GM12878 (cell line): ENCODE results near the gene RAMACL. TPM values are rescaled to one million over a fixed set of nuclear protein-coding genes. Genes with fewer than 3 reads are reported as not detected.
A peak's percentile ranks its signal among the peaks of the same experiment; 100 is the strongest.

Experiments
- ATAC-seq: fragments of 200-7000 bp; cut with Tn5 transposase; 3 replicates; pipeline ENCODE4 v1.9.1; 2020; ENCODE audit warnings: mild to moderate bottlenecking, moderate library complexity
- BruUV-seq: library from RNA; stranded (reverse); fragments of 400-500 nt; replicated peaks from 2 replicates; lab custom pipeline; 2021; lab: Mats Ljungman, UMichigan
- CTCF ChIA-PET: fragments of 300-600 bp; sonication (Branson Sonifier 250); formaldehyde crosslinking; extraction: SDS; loops from one replicate; lab custom pipeline; 2021; ENCODE audit warnings: inconsistent platforms; lab: Yijun Ruan, JAX
- POLR2A ChIA-PET: fragments of 350-600 bp; formaldehyde crosslinking; extraction: SDS; loops from one replicate; lab custom pipeline; 2021; ENCODE audit warnings: inconsistent platforms; lab: Charles Lee
- RAD21 ChIA-PET: fragments of 300-600 bp; sonication (Branson Sonifier 250); formaldehyde crosslinking; loops from one replicate; lab custom pipeline; 2023; ENCODE audit warnings: antibody characterized with exemption; ENCODE audit not compliant: unreplicated experiment; lab: Charles Lee
- SMC1A ChIA-PET: fragments of 300-600 bp; sonication (Branson Sonifier 250); formaldehyde crosslinking; loops from one replicate; lab custom pipeline; 2023; ENCODE audit not compliant: unreplicated experiment, uncharacterized antibody; lab: Charles Lee
- DNase-seq: peaks from one replicate; pipeline ENCODE4 v3.0.0-alpha.2; 2011; ENCODE audit warnings: low read depth, low spot score
- FAIRE-seq: peaks from 3 replicates; lab custom pipeline; 2011; peaks lifted over from hg19 to GRCh38; lab: Jason Lieb, UNC
- H2AFZ ChIP-seq: 2 replicates; pipeline ENCODE4 v1.6.0; 2011; ENCODE audit warnings: low read depth, low read length, control low read depth; ENCODE audit not compliant: control insufficient read depth
- H3K27ac ChIP-seq: 2 replicates; pipeline ENCODE4 v1.5.1; 2011; ENCODE audit warnings: control low read depth; ENCODE audit not compliant: control insufficient read depth, insufficient read depth
- H3K27me3 ChIP-seq, 2 experiments: replicated peaks in 1 of 2; 2 replicates each; pipeline versions ENCODE4 v1.6.0 to v1.6.1; 2011; ENCODE audit warnings: low read length in 1 of 2; ENCODE audit not compliant: control insufficient read depth in 2 of 2, insufficient read depth in 2 of 2
- H3K36me3 ChIP-seq, 2 experiments: 2 replicates each; pipeline ENCODE4 v1.5.1; 2011; ENCODE audit warnings: low read length in 1 of 2; ENCODE audit not compliant: control insufficient read depth in 2 of 2, insufficient read depth in 2 of 2
- H3K4me1 ChIP-seq: 2 replicates; pipeline ENCODE4 v1.6.1; 2011; ENCODE audit warnings: mild to moderate bottlenecking, low read length, moderate library complexity, mixed read lengths; ENCODE audit not compliant: control insufficient read depth, insufficient read depth
- H3K4me2 ChIP-seq: 2 replicates; pipeline ENCODE4 v1.6.0; 2011; ENCODE audit warnings: control low read depth; ENCODE audit not compliant: control insufficient read depth, insufficient read depth
- H3K4me3 ChIP-seq: fragments of 200-600 bp; sonication (generic); 2 replicates; pipeline ENCODE4 v1.5.1; 2016
- H3K79me2 ChIP-seq: 2 replicates; pipeline ENCODE4 v1.6.0; 2011; ENCODE audit warnings: low read length; ENCODE audit not compliant: control insufficient read depth, insufficient read depth
- H3K9ac ChIP-seq: 2 replicates; pipeline ENCODE4 v1.8.0; 2011; ENCODE audit warnings: low read length, control low read depth, mixed read lengths; ENCODE audit not compliant: control insufficient read depth, insufficient read depth
- H3K9me3 ChIP-seq: replicated peaks from 3 replicates; pipeline ENCODE4 v1.5.1; 2011; ENCODE audit warnings: mild to moderate bottlenecking, low read length; ENCODE audit not compliant: control insufficient read depth, insufficient read depth
- H4K20me1 ChIP-seq: 2 replicates; pipeline ENCODE4 v1.6.0; 2011; ENCODE audit not compliant: control insufficient read depth, insufficient read depth
- ATF7 ChIP-seq: fragments of 450-650 bp; IDR thresholded peaks from 2 replicates; pipeline ENCODE4 v1.6.1; 2016; ENCODE audit warnings: low read depth, mild to moderate bottlenecking
- BHLHE40 ChIP-seq, 2 experiments: fragments of 450-650 bp in 1 of 2; IDR thresholded peaks; 2 replicates each; pipeline ENCODE4 v1.6.1; 2011 to 2017; ENCODE audit warnings: low read depth in 2 of 2, borderline replicate concordance in 1 of 2, improper control_type of control experiment in 1 of 2, low read length in 1 of 2, mild to moderate bottlenecking in 1 of 2
- BMI1 ChIP-seq: fragments of 450-650 bp; IDR thresholded peaks from 2 replicates; pipeline ENCODE4 v1.6.1; 2016; ENCODE audit warnings: mild to moderate bottlenecking, moderate library complexity, borderline replicate concordance
- NFXL1 ChIP-seq: fragments of 450-650 bp; IDR thresholded peaks from 2 replicates; pipeline ENCODE4 v1.6.1; 2017; ENCODE audit warnings: antibody characterized with exemption, mild to moderate bottlenecking, borderline replicate concordance
- RAD51 ChIP-seq: fragments of 450-650 bp; IDR thresholded peaks from 2 replicates; pipeline ENCODE4 v1.6.1; 2016; ENCODE audit warnings: moderate library complexity, mild to moderate bottlenecking, inconsistent platforms
- RCOR1 ChIP-seq: conservative IDR thresholded peaks from 2 replicates; pipeline ENCODE4 v1.6.1; 2012; ENCODE audit warnings: low read depth, low read length, improper control_type of control experiment
- SPI1 ChIP-seq: IDR thresholded peaks from 2 replicates; pipeline ENCODE4 v1.6.1; 2011; ENCODE audit warnings: low read depth, mild to moderate bottlenecking, low read length, moderate library complexity, borderline replicate concordance; ENCODE audit not compliant: insufficient read depth
- SUZ12 ChIP-seq: fragments of 200-600 bp; sonication (generic); IDR thresholded peaks from one replicate; pipeline ENCODE4 v1.6.1; 2018; ENCODE audit warnings: antibody characterized with exemption, mild to moderate bottlenecking; ENCODE audit not compliant: unreplicated experiment
- YY1 ChIP-seq: IDR thresholded peaks from 2 replicates; pipeline ENCODE4 v1.6.1; 2011; ENCODE audit warnings: low read depth, mild to moderate bottlenecking, low read length
- WGBS: methylation state at CpG from one replicate; pipeline ENCODE4 v1.1.6; 2016; ENCODE audit warnings: low lambda C conversion rate; ENCODE audit not compliant: insufficient replicate concordance, insufficient coverage; ENCODE audit errors: missing lambda C conversion rate; 5-methylcytosine and 5-hydroxymethylcytosine counted together
- in situ Hi-C: fragments of 300-500 bp; cut with MboI; formaldehyde crosslinking; loops from 9 replicates; pipeline ENCODE4 v1.14.3; 2018; ENCODE audit warnings: mixed read lengths
- intact Hi-C: fragments of 100-400 bp; cut with micrococcal nuclease; formaldehyde crosslinking; loops from one replicate; pipeline ENCODE4 v1.14.2; 2022; ENCODE audit not compliant: unreplicated experiment
- polyA plus RNA-seq, 11 experiments: library from polyadenylated mRNA; depleted of rRNA in 4 of 11; unstranded in 6 of 11; stranded (reverse) in 5 of 11; fragments of >200 nt; fragmentation: Nextera tagmentation in 4 of 11; fragmentation: Illumina TruSeq in 1 of 11; extraction: Ambion mirVana in 4 of 11; extraction: Trizol in 1 of 11; gene quantifications; 1 replicate in 1 of 11; 2 replicates in 10 of 11; pipeline versions ENCODE4 v1.2.1 to v1.2.3, GENCODE V29; 2011 to 2016; ENCODE audit warnings: inconsistent platforms in 2 of 11, missing spikeins in 2 of 11, low read depth in 1 of 11
- total RNA-seq, 4 experiments: library from RNA; depleted of rRNA in 3 of 4; stranded (reverse); fragments of >200 nt in 3 of 4; fragmentation: Illumina TruSeq in 1 of 4; extraction: Trizol in 1 of 4; gene quantifications; 2 replicates each; pipeline versions ENCODE4 v1.2.1 to v1.2.3, GENCODE V29; 2013 to 2021
- TF ChIP-seq, protein P1 (sequence below): fragments of 450-650 bp; IDR thresholded peaks from 2 replicates; pipeline ENCODE4 v1.6.1; 2016; ENCODE audit warnings: mild to moderate bottlenecking
- TF ChIP-seq, protein P2 (sequence below): IDR thresholded peaks from 2 replicates; pipeline ENCODE4 v1.6.1; 2012; ENCODE audit warnings: low read length, inconsistent platforms
- TF ChIP-seq, protein P3 (sequence below): IDR thresholded peaks from 2 replicates; pipeline ENCODE4 v1.6.1; 2011; ENCODE audit warnings: low read depth, low read length, improper control_type of control experiment, borderline replicate concordance
- TF ChIP-seq, protein P4 (sequence below): IDR thresholded peaks from 2 replicates; pipeline ENCODE4 v1.6.1; 2012; ENCODE audit warnings: low read depth, low read length, improper control_type of control experiment
- TF ChIP-seq, protein P5 (sequence below): fragments of 450-650 bp; formaldehyde crosslinking; IDR thresholded peaks from 2 replicates; pipeline ENCODE4 v1.4.0; 2022; ENCODE audit warnings: mild to moderate bottlenecking, moderate library complexity

The RAMACL gene
- total and polyA plus RNA-seq, 10 of the 15 experiments (the other 5 are each of a cell fraction or from before 2014, with no cell fraction given), result 0.09 to 1.3 (median 0.31) TPM; not detected in 1

DNA sequence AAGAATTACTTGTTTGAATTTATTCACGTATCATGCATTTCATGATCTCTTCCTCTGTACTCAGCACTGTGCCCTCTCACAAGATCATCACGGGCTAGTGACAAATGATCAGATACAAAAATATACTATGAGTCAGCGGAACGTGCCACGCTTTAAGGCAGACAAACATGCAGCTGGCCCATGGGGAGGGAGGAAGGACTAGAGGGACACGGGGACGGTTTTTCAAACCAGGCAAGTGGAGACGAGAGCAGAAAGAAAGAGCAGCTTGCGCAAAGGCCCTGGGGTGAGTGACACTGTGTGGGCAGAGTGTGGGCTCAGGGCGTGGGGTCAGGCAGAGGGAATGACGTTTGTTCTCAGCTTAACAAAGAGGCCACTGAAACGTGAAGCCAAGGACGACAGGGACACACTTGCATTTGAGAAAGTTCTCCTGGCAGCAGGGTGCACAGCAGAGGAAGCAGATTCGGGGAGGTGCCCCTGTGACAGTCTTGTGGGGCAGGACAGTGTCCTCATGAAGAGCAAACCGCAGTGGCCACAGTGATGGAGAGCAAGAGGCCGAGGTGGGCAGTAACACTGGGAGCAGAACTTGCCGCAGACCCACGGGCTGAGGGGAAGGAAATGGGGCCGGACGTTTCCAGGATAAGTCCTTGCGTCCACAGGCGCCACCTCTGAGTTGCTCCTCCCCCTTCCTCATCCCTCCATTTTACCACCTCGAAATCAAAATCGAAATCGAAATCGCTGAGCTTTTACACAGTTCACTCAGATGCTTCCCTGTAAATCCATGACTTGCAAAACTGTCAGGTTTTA lies 47.5 kb upstream of the RAMACL start:
- POLR2A ChIA-PET, result no interaction called here
- RAD21 ChIA-PET, result no interaction called here
- FAIRE-seq, result no peak
- no peak for DNase-seq
- no peaks in the 10 kb centered on the region for H4K20me1 ChIP-seq
- H3K4me1 ChIP-seq, result peaks cover 7% of the 10 kb centered on the region
- H3K79me2 ChIP-seq, result no peaks in the 10 kb centered on the region
- CTCF ChIA-PET, result no interaction called here
- ATAC-seq, result peak; percentile 34; the same call in 2 of the 3 replicates
- no peak overlapping the region for H3K4me2 ChIP-seq
- no peaks in the 10 kb centered on the region for H3K9me3 ChIP-seq
- peaks cover 0 to 2% of the 10 kb centered on the region in 2 experiments; a peak in 1 of 4 replicates for H3K27me3 ChIP-seq
- no peak overlapping the region for H3K27ac ChIP-seq
- WGBS, result 48% methylated on average over 26 of the region's 26 CpGs
- no peak overlapping the region for H3K9ac ChIP-seq
- in situ Hi-C loops (no loop called here), intact Hi-C loops (no loop called here)
- no TSS peak for BruUV-seq
- TF ChIP-seq BMI1, result no peak
- no peak for TF ChIP-seq RAD51
- TF ChIP-seq RCOR1, result no peak
- TF ChIP-seq ATF7, result no peak
- TF ChIP-seq BHLHE40 (IDR thresholded peaks at IDR 0.05; ENCODE audit: borderline replicate concordance in 1 of 2, low read depth in 2 of 2, low read length in 1 of 2), result peak in 1 of 2 experiments; percentile 65; a peak in 2 of 4 replicates
- TF ChIP-seq, protein P1, sequence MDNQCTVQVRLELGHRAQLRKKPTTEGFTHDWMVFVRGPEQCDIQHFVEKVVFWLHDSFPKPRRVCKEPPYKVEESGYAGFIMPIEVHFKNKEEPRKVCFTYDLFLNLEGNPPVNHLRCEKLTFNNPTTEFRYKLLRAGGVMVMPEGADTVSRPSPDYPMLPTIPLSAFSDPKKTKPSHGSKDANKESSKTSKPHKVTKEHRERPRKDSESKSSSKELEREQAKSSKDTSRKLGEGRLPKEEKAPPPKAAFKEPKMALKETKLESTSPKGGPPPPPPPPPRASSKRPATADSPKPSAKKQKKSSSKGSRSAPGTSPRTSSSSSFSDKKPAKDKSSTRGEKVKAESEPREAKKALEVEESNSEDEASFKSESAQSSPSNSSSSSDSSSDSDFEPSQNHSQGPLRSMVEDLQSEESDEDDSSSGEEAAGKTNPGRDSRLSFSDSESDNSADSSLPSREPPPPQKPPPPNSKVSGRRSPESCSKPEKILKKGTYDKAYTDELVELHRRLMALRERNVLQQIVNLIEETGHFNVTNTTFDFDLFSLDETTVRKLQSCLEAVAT, result peak; percentile 58; the same call in 1 of the 2 replicates
- no peak for TF ChIP-seq YY1
- TF ChIP-seq SUZ12, result no peak
- TF ChIP-seq, protein P2, sequence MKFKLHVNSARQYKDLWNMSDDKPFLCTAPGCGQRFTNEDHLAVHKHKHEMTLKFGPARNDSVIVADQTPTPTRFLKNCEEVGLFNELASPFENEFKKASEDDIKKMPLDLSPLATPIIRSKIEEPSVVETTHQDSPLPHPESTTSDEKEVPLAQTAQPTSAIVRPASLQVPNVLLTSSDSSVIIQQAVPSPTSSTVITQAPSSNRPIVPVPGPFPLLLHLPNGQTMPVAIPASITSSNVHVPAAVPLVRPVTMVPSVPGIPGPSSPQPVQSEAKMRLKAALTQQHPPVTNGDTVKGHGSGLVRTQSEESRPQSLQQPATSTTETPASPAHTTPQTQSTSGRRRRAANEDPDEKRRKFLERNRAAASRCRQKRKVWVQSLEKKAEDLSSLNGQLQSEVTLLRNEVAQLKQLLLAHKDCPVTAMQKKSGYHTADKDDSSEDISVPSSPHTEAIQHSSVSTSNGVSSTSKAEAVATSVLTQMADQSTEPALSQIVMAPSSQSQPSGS, result no peak
- TF ChIP-seq NFXL1, result no peak
- TF ChIP-seq SPI1, result no peak
- TF ChIP-seq, protein P3, sequence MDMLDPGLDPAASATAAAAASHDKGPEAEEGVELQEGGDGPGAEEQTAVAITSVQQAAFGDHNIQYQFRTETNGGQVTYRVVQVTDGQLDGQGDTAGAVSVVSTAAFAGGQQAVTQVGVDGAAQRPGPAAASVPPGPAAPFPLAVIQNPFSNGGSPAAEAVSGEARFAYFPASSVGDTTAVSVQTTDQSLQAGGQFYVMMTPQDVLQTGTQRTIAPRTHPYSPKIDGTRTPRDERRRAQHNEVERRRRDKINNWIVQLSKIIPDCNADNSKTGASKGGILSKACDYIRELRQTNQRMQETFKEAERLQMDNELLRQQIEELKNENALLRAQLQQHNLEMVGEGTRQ, result no peak
- TF ChIP-seq, protein P4, sequence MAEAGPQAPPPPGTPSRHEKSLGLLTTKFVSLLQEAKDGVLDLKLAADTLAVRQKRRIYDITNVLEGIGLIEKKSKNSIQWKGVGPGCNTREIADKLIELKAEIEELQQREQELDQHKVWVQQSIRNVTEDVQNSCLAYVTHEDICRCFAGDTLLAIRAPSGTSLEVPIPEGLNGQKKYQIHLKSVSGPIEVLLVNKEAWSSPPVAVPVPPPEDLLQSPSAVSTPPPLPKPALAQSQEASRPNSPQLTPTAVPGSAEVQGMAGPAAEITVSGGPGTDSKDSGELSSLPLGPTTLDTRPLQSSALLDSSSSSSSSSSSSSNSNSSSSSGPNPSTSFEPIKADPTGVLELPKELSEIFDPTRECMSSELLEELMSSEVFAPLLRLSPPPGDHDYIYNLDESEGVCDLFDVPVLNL, result no peak
- TF ChIP-seq, protein P5, sequence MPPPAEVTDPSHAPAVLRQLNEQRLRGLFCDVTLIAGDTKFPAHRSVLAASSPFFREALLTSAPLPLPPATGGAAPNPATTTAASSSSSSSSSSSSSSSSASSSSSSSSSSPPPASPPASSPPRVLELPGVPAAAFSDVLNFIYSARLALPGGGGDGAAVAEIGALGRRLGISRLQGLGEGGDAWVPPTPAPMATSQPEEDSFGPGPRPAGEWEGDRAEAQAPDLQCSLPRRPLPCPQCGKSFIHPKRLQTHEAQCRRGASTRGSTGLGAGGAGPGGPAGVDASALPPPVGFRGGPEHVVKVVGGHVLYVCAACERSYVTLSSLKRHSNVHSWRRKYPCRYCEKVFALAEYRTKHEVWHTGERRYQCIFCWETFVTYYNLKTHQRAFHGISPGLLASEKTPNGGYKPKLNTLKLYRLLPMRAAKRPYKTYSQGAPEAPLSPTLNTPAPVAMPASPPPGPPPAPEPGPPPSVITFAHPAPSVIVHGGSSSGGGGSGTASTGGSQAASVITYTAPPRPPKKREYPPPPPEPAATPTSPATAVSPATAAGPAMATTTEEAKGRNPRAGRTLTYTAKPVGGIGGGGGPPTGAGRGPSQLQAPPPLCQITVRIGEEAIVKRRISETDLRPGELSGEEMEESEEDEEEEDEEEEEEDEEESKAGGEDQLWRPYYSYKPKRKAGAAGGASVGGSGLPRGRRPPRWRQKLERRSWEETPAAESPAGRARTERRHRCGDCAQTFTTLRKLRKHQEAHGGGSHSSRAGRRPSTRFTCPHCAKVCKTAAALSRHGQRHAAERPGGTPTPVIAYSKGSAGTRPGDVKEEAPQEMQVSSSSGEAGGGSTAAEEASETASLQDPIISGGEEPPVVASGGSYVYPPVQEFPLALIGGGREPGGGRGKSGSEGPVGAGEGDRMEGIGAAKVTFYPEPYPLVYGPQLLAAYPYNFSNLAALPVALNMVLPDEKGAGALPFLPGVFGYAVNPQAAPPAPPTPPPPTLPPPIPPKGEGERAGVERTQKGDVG (CRISPR knock-in tag), result no peak
- H2AFZ ChIP-seq, result no peak overlapping the region
- SMC1A ChIA-PET, result no interaction called here
- no peaks in the 10 kb centered on the region for H3K36me3 ChIP-seq
- H3K4me3 ChIP-seq, result no peak overlapping the region
